T-helper 22 cell (primary cell): ENCODE data around the gene ARPP21.

Experiments used
- DNase-seq: peaks from one replicate; pipeline ENCODE4 v3.0.0-alpha.2; 2020; ENCODE audit warnings: low read depth

The ARPP21 gene

DNA sequence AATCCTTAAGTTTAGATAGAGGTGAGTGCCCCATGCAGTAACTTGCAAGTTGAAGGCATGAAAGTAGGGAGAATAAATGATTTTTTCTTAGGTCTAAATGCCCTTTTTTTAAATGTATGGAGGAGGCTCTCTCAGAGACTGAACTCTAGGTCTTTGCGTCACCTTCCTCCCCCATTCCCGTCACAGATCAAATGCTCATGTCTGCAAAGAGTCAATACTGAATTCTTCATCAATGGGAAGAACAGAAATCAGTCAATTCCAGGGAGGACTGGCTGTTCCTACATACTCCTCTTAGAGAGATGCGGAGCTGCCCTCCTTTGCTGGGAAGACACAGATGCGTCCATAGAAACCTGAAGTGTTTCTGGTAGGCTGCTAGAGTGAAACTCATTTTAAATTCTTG lies 98.2 kb downstream of the ARPP21 start:
- DNase-seq, result no peak

DNA sequence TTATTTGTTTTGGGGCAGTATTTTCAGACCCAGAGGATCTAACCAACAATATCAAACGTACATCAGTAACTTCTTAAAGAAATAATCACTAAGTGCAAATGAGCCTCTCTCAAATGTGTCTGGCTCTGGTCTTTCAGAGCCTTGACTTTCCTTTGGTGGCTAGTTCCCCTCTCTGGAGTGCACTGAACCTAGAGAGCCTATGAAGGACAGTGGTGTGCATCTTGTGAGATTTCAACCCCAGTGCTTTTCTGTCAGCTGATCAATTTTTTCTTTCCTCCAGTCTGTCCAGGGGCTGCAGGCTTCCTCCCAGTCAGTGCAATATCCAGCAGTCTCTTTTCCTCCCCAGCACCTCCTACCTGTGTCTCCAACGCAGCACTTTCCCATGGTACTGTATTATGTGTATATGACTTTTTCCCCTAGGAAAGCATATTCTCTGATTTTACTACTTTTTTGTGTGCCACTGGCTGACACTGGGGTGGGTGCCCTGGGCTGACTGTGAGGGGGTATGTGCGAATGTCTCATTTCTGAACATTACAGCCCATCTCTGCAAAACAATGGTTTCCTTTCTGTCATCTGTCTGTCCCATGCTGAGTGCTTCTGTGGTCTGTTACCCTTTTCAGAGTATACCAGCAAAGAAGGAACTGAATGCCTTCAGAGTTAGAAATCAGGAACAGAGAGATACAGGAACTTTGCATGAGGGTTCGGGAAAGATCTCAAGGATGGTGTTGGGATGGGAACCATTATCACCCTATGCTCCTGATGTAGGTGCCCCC lies 98.8 kb downstream of the ARPP21 start:
- no peak for DNase-seq

- no peak for DNase-seq
Measured at GRCh38 chr3:35739181-35739809, 100.0 kb downstream of the ARPP21 start.

GRCh38 chr3:35739964-35740527 lies 100.7 kb downstream of the ARPP21 start:
- no peak for DNase-seq

DNA sequence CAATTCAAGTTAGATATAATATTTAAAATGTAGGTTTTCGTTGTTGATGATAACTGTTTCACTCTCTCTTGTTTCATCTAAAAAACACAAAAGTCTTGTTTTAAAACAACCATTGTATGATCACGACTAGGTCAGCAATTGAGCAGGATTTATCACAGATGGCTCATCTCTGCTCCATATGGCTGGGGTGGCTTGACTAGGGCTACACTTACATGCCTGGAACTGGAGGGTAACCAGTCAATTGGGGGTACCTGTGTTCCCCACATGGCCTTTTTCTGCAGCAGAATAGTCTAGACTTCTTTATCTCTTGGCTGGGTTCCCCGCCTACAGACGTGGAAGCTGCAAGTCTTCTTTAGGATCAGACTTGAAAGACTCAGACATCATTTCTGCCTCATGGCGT lies 103.9 kb downstream of the ARPP21 start:
- DNase-seq, result no peak

DNA sequence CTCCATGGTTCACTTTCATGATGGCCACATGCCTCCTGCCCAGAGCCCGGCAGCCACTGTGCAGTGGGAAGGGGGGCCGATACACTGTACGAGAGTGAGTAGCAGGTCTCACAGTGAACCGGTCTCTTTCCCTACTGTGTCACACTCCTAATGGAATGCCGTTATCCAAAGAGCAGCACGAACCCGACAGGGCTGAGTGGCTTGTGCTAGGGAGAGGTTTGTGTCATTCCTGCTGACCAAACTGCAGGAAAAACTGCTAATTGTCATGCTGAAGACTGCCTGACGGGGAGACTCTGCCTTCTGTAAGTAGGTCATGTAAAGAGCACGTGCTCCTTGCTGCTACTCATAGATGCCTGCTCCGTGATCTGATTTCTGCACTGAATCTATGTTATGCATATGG lies 105.1 kb downstream of the ARPP21 start:
- no peak for DNase-seq

DNA sequence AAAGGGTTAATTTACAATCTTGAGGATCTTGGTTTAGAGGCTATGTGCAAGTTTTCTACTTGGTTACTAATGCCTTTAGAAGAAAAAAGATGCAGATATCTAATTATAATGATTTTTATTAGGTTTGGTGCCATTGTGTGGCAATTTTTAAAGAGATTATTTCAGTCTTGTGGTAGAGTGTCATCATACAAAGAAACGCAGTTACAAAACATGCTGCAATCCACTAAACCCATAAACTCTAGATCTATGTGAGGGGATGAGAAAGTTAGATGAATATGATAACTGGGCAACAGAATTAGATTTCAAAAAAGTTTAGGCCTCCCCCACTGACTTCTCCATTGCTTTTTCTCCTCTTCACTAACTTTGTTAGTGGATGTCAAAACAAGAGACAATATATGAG lies 106.0 kb downstream of the ARPP21 start:
- no peak for DNase-seq

- no peak for DNase-seq
Measured at GRCh38 chr3:35745802-35746484, 106.6 kb downstream of the ARPP21 start.

DNA sequence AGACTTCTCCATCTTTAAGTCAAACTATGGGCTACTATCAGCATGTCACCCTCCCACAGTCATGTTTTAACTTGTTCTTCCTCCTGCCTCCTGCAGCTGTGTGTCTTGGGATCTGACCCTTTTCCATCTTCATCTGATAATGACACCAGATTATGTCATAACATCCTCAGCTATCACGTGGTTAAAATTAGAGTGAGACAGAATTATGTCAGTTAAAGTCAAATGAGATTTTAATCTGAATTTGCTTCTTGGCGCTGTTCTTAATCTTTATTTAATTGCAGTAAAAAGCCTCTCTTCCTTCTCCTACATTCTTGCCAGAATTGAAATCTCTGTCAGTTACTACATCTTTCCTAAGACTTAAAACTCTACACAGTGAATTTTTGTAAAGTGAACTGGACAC lies 107.2 kb downstream of the ARPP21 start:
- DNase-seq, result no peak

DNA sequence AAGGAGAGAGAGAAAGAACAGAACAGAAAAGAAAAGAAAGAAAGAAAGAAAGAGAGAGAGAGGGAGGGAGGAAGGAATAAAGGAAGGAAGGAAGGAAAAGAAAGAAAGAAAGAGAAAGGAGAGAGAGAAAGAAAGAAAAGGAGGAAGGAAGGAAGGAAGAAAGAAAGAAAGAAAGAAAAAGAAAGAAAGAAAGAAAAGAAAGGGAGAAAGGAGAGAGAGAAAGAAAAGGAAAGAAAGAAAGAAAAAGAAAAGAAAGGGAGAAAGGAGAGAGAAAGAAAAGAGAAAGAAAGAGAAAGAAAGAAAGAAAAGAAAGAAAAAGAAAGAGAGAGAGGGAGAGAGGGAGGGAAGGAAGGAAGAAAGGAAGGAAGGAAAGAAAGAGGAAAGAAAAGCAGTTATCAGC lies 108.8 kb downstream of the ARPP21 start:
- no peak for DNase-seq

GRCh38 chr3:35751207-35751606 lies 111.9 kb downstream of the ARPP21 start:
- DNase-seq, result no peak

GRCh38 chr3:35757991-35758757 lies 118.8 kb downstream of the ARPP21 start:
- no peak for DNase-seq

DNA sequence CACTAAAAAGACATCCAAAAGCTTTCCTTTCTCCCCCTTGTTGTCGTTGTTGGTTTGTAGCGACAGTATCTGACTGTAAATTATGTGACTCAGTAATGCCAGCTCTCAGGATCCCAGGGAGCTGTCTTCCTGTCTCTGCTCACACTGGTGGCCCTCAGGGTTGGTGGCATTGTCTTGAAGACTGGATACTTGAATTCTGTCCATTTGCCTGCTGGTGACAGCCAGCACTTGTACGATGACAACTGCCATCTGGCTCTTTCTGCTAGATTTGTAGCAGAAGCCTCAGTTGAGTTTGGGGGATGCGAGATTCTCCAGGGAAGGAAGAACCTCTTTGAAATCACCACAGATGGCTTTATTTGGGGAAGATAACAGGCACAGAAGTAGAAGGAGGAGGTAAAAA lies 120.8 kb downstream of the ARPP21 start:
- no peak for DNase-seq

DNA sequence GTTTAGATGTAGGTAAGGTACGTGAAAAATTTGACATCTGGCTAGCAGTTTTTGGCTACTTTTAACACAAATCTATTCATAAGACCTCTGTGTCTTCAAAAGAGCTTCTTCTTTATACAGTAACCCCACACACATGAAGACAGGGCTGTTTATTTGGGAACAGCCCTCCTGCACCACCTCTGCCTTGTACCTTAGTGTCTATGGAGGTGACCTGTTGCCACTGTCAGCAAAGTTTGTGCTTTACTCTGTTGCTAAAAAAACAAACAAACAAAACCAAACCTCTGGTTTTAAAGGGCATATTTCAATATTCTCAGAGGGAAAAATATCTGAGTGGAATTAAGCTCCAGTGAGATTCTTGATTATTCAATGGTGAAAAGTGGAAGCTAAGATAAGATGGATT lies 122.0 kb downstream of the ARPP21 start:
- no peak for DNase-seq

DNA sequence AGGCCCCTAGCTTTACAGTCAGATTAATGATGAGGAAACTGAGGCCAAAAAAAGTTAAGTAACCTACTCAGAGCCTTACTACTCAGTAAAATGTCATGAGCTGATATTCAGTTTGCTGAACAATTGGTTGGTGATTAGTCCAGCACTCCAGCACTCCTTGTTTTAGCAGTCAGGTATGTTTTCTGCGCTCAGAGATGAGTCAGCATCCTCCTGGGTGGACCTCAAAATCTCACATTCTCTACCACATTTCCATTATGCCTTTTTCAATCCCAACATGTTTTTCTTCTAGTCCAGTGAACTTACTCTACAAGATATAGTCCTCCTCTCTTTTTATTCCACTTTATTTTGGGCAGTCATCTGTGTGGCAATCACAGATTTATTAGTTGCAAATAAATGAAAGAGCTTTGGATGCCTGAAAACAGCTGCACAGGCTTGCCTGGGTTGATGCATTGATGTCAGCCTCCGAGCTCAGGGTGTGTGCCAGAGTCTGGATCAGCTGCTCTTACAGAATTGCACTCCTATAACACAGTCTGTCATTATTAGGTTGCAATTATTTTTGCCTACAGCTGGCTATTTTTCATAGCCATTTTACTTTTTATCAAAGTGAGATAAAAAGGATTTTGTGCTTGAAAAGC lies 133.2 kb downstream of the ARPP21 start:
- no peak for DNase-seq

- DNase-seq, result no peak
Measured at GRCh38 chr3:35773417-35773816, 134.1 kb downstream of the ARPP21 start.

- DNase-seq, result no peak
Measured at GRCh38 chr3:35776346-35776745, 137.0 kb downstream of the ARPP21 start.

DNA sequence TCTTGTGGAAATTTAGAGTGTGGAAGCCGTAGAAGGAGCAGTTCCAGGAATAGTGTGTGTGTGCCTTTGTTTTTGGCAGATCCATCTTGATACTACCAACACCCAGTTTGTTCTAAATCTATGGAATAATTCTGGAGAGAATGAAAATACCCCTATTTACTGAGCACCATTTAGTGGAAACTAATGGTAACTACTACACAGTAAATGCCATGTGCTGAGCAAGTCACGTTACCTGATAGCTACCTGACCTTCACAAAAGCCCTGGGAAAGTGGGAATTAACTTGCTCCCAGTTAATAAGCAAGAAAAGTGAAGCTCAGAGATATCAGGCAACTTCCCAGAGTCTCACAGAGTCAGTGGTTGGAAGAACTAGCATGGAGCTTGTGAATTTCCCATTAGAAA lies 137.7 kb downstream of the ARPP21 start:
- DNase-seq, result no peak

- DNase-seq, result no peak
Measured at GRCh38 chr3:35777563-35778554, 138.5 kb downstream of the ARPP21 start.

GRCh38 chr3:35779611-35780010 lies 140.3 kb downstream of the ARPP21 start:
- no peak for DNase-seq
